GM19467 (cell line): ENCODE data around the gene ASAH2B.
"Not testable (repeated sequence)": the region's sequence is repeated elsewhere in the genome, so short reads cannot be mapped to it uniquely, and the experiment has no call there.

Source experiments
- ATAC-seq: cut with Tn5 transposase; IDR thresholded peaks from one replicate; pipeline ENCODE4 v1.9.1; 2021; ENCODE audit warnings: mild to moderate bottlenecking, moderate library complexity; ENCODE audit not compliant: unreplicated experiment

Gene ASAH2B

DNA sequence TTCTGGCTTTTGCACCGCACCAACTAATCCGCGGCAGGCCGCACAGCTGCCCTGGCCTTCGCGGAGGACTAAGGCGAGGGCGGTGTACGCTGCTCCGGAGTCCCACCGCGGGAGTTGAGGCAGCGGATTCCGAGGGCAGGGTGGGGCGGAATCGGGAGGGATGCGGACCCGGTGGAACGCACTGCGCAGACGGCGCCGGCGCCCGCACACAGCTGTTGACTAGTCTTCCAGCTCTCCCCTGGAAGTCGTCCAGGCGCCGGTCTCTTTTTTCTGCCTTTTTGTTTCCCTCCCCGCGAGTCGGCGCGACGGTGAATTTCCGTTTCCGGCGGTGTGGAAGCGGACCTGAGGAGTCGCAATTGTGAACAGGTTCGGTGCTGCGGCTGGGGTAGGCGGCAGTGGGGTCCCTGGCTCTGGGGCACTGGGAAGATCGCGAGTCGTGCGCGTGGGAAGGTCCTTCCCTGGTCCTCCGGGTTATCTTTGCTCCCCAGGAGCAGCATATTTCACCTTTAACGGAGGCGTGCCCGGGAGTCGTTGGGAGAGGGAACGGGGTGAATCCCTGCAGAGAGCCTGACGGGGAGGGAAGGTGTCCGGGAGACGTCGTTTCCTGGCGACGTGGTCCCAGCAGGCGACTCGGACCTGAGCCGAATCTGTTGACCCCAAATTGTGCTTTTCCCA lies at the start of gene ASAH2B:
ASAH2B (plus strand) TSS at position 319 of the 675 bp plus-strand sequence. CDS start 5,195 bp downstream, outside the sequence.
- peak; percentile 77 for ATAC-seq

GRCh38 chr10:50697819-50698218 lies 41.9 kb upstream of the ASAH2B start:
- ATAC-seq: not testable (repeated sequence)

GRCh38 chr10:50701947-50702346 lies 37.8 kb upstream of the ASAH2B start:
- not testable (repeated sequence) for ATAC-seq

DNA sequence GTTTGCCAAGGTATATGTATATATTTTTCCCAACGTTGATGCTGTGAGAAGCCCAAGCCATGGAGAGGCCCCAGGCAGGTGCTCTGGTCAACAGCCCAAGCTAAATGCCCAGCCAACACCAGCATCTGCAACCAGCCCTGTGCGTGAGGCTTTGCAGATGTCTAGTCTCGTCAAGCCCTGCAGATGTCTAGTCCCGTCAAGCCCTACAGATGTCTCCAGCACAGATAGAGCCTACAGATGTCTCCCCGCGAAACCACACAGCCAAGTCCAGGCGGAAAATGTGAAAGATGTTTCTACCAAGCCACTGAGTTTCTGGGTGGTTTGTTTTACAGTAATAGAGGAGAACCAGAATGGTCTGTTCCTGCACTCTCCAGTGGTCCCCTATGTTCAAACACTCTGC lies 36.7 kb upstream of the ASAH2B start:
- not testable (repeated sequence) for ATAC-seq

- ATAC-seq: not testable (repeated sequence)
Measured at GRCh38 chr10:50704436-50705079, 35.2 kb upstream of the ASAH2B start.

GRCh38 chr10:50706006-50706405 lies 33.7 kb upstream of the ASAH2B start:
- not testable (repeated sequence) for ATAC-seq

GRCh38 chr10:50710241-50710640 lies 29.5 kb upstream of the ASAH2B start:
- ATAC-seq: not testable (repeated sequence)

- peak; percentile 80 for ATAC-seq
Measured at GRCh38 chr10:50723812-50724211, 15.9 kb upstream of the ASAH2B start.

- ATAC-seq: not testable (repeated sequence)
Measured at GRCh38 chr10:50728112-50728511, 11.6 kb upstream of the ASAH2B start.

- not testable (repeated sequence) for ATAC-seq
Measured at GRCh38 chr10:50738987-50739617, 634 bp upstream of the ASAH2B start.

DNA sequence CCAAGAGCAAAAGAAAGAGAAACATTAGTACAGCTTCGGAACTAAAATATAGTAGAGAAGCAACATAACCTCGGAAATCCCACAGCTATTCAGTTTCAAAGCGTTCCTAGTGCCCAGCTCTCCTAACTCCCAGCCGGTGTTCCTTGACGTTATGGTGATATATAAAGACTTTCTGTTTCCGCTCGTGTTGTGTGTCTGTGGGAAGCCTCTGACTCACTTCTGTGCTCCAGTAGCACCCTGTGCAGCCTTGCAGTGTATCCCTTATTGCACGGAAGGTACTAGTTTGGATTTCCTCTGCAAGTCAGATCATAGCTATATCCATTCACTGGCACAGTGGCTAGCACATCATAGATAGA lies 535 bp downstream of the ASAH2B start:
- ATAC-seq: peak; percentile 24

DNA sequence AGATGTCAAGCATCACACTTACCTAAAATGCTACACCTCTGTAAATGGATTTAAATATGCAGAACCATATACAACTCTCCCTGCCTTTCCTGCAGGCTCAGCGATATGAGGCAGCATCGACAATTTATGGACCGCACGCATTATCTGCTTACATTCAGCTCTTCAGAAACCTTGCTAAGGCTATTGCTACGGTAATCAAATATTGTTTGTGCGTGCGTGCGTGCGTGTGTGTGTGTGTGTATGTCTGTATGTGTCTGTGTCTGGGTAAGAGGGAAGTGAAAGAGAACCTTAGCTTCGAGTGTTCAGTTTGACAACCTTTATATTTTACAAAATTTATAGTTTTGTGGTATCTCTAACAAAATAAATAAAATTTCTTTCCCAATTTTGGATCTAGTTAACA lies 3.1 kb downstream of the ASAH2B start:
- not testable (repeated sequence) for ATAC-seq

GRCh38 chr10:50766774-50767513 lies 27.2 kb downstream of the ASAH2B start:
- ATAC-seq: not testable (repeated sequence)

GRCh38 chr10:50772042-50772441 lies 32.3 kb downstream of the ASAH2B start:
- ATAC-seq: not testable (repeated sequence)

DNA sequence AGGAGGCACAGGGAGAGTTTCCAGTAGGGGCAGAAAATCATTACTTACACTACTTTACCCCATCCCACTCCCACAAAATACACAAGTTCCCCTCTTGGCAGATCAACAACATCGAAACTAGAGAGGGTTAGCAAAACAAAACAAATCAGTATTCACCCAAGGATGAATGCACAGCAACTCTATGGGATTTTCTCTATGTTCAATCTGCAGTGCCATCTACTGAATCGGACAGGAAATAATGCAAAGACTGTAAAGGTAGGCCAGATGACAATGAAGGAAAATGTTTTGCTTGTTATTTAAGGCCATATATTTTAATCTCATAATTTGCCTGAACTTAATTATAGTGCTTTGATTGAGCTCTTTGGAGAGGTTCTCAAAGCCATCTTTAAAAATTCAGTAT lies 35.1 kb downstream of the ASAH2B start:
- not testable (repeated sequence) for ATAC-seq

DNA sequence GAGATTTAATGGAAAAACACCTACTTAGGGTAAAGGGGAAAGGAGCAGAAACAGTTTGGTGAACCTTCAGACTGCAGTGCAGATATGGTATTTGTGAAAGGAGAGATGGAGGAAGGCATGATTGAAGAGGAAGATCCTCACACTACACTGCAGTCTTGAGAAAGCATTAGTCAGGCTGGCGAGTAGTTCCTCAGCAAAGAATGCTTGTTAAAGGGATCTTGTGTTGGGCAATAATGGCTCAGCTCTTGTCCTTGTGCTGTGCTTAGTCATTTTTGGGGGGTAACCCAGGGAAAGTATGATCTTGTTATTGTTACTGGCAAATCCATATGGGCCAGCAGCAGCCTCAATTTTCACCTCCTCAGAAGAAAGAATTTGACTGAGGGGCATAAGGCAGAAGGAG lies 40.3 kb downstream of the ASAH2B start:
- not testable (repeated sequence) for ATAC-seq

DNA sequence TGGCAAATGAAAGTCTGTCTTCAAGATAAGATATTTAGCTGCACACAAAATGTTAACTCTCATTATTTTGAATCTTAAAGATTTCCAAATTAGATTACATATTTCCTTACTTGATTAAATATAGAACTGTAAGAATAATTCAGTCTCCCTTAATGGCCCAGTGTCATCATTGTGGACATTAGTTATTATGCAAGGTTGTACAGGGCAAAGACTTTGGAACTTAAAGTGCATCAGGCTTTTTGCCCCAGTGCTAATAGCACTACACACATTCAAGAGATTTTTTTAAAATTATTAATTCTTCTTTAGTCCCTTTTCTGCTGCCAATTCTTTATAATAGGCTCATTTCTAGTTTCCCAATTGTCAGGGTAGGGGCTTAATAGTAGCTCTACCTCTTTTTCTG lies 42.3 kb downstream of the ASAH2B start:
- ATAC-seq: not testable (repeated sequence)

DNA sequence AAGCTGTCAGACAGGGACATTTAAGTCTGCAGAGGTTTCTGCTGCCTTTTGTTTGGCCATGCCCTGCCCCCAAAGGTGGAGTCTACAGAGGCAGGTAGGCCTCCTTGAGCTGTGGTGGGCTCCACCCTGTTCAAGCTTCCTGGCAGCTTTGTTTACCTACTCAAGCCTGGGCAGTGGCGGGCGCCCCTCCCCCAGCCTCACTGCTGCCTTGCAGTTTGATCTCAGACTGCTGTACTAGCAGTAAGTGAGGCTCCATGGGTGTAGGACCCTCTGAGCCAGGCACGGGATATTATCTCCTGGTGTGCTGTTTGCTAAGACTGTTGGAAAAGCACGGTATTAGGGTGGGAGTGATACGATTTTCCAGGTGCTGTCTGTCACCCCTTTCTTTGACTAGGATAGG lies 48.2 kb downstream of the ASAH2B start:
- not testable (repeated sequence) for ATAC-seq

DNA sequence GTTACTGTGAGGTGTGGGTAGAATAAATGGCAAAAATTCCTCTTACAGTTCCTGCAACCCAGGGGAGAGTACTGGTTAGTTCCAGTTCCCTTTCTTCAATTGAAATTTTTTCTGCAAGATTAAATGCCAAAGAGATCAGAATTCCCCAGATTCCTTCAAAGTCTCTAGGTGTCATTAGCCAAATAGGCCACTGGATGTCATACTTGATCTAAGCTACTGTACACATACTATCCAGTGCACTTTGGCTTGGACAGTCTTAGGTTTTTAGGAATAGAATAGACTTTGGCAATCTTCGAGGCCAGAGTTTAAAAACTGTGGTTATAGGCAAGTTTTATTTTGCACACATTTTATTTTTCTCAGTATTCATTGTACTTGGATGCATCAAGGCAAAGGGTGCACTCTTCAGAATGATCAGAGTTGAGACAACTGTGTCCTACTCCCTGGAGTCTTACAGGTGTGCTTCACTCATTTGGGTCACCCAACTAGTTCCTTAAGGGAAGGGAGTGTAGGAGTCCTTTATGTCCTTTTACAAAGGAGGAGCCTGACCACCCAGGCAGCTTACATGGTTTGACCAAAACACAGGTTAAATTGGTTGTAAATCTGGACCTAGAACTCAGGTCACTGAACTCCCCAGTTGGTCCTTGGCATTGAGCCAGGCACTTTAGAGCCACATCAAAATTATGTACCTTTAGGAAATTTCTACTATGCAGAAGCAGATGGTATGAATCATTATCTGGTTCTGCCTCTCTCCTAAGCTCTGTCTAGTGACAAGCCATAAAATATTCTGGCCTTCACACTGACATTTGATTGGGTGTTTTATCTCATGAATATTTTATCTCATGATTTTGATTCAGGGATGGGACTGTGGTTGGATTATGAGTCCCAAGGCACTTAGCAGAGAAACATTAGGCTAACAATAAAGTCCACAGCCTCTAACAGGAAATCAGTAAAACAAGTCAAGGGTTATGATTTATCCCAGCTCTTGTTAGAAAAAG lies 49.5 kb downstream of the ASAH2B start:
- no peak for ATAC-seq

DNA sequence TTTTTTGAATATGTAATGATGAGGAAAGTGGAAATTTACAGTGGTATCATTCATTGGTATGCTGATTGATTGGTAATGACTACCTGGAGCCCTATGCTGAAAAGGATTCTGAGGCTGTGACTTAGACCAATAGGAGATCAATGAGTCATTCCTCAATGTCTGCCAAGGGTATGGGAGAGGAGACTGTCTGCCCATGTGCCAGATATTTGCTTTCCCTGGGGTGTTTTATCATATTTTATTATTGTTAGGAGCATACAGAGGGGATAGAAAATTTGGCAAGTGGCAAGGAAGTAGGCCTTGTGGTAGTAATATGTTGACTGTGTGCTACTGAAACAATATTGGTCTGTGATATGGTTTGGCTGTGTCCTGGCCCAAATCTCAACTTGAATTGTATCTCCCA lies 54.8 kb downstream of the ASAH2B start:
- ATAC-seq: no peak
